Measurements from ENCODE around the gene OSR1.
A peak's percentile ranks its signal among the peaks of the same experiment; 100 is the strongest.

Gene OSR1

GRCh38 chr2:19353721-19354050 lies 4.7 kb downstream of the OSR1 start:
- TF ChIP-seq, protein P1, sequence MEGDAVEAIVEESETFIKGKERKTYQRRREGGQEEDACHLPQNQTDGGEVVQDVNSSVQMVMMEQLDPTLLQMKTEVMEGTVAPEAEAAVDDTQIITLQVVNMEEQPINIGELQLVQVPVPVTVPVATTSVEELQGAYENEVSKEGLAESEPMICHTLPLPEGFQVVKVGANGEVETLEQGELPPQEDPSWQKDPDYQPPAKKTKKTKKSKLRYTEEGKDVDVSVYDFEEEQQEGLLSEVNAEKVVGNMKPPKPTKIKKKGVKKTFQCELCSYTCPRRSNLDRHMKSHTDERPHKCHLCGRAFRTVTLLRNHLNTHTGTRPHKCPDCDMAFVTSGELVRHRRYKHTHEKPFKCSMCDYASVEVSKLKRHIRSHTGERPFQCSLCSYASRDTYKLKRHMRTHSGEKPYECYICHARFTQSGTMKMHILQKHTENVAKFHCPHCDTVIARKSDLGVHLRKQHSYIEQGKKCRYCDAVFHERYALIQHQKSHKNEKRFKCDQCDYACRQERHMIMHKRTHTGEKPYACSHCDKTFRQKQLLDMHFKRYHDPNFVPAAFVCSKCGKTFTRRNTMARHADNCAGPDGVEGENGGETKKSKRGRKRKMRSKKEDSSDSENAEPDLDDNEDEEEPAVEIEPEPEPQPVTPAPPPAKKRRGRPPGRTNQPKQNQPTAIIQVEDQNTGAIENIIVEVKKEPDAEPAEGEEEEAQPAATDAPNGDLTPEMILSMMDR (IDR thresholded peaks at IDR 0.05; ENCODE audit: low read depth, low read length) = no peak
- no peak overlapping the region for H3K4me3 ChIP-seq (ENCODE audit: low read depth, low read length)

DNA sequence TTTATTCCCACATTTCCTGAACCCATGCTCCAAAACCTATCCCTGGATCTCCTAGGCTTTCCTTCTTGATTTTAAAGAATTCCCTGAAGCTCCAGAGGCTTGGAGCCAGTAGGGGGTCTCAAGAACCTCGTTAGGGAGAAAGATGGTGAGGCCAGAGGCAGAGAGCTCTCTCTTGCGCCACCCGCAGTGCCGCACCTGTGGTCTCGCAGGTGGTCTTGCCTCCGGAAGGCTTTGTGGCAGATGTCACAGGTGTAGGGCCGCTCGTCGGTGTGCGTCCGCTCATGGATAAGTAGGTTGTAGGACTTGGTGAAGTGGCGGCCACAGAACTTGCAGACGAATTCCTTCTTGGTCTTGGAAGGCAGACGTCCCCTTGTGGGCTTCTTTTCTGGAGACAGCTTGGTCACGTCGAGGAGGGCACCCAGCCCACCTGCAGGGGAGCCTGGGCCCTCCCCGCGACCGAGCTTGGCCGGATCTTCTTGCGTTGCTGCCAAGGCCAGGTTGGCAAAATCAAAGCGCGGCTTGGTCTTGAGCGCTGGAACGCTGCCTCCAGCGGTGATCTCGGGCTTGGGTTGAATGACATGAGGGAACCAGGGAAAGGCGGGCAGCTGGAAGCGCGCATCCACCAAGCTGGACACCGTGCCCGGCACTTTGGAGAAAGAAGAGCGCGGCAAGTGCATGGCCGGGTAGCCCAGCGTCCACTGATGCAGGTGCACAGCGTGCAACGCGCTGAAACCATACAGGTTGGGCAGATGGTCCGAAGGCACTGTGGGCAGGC lies 5.3 kb downstream of the OSR1 start:
- H3K4me3 ChIP-seq (ENCODE audit: low read depth, low read length) = no peak overlapping the region
- TF ChIP-seq, protein P1 (IDR thresholded peaks at IDR 0.05; ENCODE audit: low read depth, low read length) = 0 out of 2 replicates have a peak, but pooled peaks have one; percentile 0

- no peak overlapping the region for H3K4me3 ChIP-seq (ENCODE audit: low read depth, low read length)
- TF ChIP-seq, protein P1 (IDR thresholded peaks at IDR 0.05; ENCODE audit: low read depth, low read length) = no peak
Observed at GRCh38 chr2:19351899-19352697, 6.3 kb downstream of the OSR1 start.

DNA sequence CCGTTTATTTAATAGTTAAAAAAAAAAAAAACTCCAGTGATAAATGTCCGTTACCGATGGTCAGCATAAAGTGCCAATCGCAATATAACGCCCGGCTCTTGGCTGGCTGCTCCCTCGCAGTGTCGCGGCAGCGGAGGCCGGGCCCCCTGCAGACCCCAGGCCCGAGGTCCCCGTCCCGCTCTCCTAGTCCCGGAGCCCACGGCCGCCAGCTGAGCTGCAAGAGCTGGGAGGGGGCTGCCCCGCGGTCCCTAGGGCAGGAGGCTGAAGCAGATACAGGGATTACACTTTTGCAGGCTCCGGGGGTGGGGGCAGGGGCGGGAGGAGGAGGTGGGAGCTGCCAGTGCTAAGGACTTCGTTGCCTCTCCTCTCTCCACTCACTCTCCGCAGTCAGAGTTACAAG lies 6.9 kb downstream of the OSR1 start:
- H3K4me3 ChIP-seq (ENCODE audit: low read depth, low read length) = no peak overlapping the region

DNA sequence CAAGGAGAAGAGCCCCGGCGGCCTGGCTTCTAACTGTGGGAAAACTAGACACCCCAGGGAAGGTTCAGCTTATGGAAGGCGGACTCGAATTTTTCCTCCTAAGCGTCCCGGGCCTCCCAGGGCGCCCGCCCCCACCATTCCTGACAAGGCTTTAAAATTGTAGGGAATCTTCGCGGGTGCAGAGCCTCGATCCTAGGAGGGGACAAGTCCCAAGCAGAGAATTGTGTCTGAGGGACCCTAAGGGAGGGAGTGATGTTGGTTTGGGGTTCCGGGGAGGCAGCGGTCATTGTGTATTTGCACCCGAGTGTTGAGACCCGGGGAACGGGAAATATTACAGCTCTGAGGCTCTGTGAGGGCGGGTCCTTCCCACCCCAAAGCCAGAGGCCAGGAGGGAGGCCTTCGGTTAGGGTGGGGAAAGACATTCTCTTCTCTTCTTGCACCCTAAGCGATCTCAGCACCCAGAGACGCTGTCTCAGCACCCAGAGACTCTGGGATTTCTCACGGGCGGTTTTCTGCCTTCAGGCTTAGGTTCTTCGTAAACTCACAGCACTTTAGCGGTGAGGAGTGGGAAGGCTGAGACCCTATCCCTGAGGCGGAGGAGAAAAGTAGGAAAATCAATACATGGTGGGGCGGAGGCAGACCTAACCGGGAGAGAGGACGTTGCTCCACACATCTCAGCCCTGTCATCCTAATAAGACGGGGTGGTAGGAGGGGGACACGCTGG lies 7.6 kb downstream of the OSR1 start:
- TF ChIP-seq, protein P1 (IDR thresholded peaks at IDR 0.05; ENCODE audit: low read depth, low read length) = no peak
- no peak overlapping the region for H3K4me3 ChIP-seq (ENCODE audit: low read depth, low read length)

More for the DNA sequence above, 6.9 kb downstream of the OSR1 start:
- TF ChIP-seq, protein P1 (IDR thresholded peaks at IDR 0.05; ENCODE audit: low read depth, low read length) = no peak

DNA sequence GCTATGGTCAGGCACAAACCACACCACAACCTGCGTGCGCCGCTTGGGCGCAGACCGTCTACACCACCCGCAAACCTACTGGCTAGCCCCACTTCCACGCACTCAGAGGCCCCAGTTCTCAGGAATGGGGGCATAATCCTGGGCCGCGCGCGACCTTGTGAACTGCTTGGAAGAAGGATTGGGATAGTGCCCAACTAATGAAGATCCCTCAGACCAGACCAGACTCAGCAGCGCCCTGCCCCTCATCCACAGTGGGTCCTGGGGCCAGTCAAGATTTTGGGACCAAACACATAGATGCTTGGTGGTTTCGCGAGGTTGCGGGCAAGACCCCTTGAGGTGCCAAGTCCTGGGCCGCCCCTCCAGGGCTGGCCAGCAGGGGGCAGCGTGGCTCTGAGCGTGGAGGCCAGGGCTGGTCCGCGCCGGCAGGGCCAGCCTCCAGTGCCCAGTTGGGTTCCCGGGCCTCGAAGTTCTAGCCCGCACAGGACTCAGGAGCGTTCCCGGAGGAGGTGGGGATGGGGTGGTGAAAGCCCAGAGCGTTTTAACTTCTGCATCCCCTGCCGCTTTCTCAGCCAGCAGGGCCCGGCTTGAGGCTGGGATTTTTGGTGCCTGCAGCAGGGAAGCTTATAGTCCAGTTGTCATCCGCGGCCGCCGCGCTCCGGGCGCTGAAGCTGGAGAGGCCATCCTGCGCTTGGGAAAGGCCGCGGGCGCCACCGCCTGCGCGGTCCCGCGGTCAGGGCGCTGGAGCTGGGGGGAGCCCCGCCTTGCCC lies 8.3 kb downstream of the OSR1 start:
- no peak overlapping the region for H3K4me3 ChIP-seq (ENCODE audit: low read depth, low read length)
- TF ChIP-seq, protein P1 (IDR thresholded peaks at IDR 0.05; ENCODE audit: low read depth, low read length) = peak; percentile 58
